ENCODE measurements around the gene RAB36. TPM values are rescaled to one million over a fixed set of nuclear protein-coding genes. Genes with fewer than 3 reads are reported as not detected.

RAB36 gene
- polyA plus RNA-seq, 1 donor from 2014 or later = 3.2 TPM

DNA sequence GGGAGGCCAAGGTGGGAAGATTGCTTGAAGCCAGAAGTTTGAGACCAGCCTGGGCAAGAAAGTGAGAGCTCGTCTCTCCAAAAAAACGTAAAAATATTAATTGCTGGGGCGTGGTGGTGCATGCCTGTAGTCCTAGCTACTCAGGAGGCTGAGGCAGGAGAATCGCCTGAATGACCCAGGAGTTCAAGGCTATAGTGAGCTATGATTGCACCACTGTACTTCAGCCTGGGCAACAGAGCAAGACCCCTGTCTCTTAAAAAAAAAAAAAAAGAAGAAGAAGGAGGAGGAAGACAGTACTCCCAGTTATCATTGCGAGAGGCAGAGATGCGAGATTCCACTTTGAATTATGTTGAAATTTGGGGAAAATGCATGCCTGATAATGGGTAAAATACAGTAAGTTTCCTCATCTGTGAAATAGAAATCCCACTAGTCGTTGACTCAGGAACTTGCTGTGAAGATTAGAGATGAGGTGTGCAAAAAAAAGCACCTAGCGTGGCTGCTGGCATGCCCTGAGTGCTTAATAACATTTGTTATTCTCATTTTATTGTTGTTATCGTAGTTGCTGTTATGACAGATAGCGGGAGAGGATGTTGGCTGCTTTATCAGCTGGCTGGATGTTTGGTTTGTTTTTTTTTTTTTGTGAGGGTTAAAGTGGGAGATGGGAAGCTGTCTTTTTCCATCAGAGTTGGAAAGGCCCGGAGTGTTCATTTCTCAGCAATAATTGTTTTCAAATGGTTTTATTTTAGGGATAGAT lies 68.5 kb downstream of the RAB36 start:
- Histone ChIP-seq H3K27me3 (ENCODE audit: insufficient read depth, low read depth, low read length) (no peaks in the 10 kb centered on the region), H4K20me1 (ENCODE audit: insufficient read depth) (peaks cover 11% of the 10 kb centered on the region), H3K36me3 (ENCODE audit: insufficient read depth, low read length) (no peaks in the 10 kb centered on the region), H3F3A (ENCODE audit: insufficient read depth, low read length, poor library complexity, severe bottlenecking) (no peaks in the 10 kb centered on the region), H3K9ac (ENCODE audit: low read length) (no peak overlapping the region), H3K4me2 (ENCODE audit: low read length) (no peak overlapping the region), H3K27ac (ENCODE audit: low read length) (no peak overlapping the region), H3K4me3 (ENCODE audit: low read length) (no peak overlapping the region), H3K9me2 (ENCODE audit: insufficient read depth, low read length) (no peaks in the 10 kb centered on the region), H3K79me2 (replicated peaks; ENCODE audit: insufficient read depth, low read length) (peaks cover 64% of the 10 kb centered on the region), H2AFZ (ENCODE audit: low read depth, low read length) (no peak overlapping the region), H3K9me3 (ENCODE audit: low read length) (no peaks in the 10 kb centered on the region)
- TF ChIP-seq EZH2 (IDR thresholded peaks at IDR 0.05; ENCODE audit: borderline replicate concordance, insufficient read depth, low read length, poor library complexity, severe bottlenecking) (no peak), RAD21 (conservative IDR thresholded peaks at IDR 0.05) (no peak), CTCF (IDR thresholded peaks at IDR 0.05; ENCODE audit: poor library complexity, severe bottlenecking) (no peak), TAF1 (IDR thresholded peaks at IDR 0.05; ENCODE audit: low read depth) (no peak), MXI1 (conservative IDR thresholded peaks at IDR 0.05; ENCODE audit: poor library complexity, severe bottlenecking) (no peak), SMC3 (conservative IDR thresholded peaks at IDR 0.05; ENCODE audit: poor library complexity) (no peak)
- TF ChIP-seq, protein P1, sequence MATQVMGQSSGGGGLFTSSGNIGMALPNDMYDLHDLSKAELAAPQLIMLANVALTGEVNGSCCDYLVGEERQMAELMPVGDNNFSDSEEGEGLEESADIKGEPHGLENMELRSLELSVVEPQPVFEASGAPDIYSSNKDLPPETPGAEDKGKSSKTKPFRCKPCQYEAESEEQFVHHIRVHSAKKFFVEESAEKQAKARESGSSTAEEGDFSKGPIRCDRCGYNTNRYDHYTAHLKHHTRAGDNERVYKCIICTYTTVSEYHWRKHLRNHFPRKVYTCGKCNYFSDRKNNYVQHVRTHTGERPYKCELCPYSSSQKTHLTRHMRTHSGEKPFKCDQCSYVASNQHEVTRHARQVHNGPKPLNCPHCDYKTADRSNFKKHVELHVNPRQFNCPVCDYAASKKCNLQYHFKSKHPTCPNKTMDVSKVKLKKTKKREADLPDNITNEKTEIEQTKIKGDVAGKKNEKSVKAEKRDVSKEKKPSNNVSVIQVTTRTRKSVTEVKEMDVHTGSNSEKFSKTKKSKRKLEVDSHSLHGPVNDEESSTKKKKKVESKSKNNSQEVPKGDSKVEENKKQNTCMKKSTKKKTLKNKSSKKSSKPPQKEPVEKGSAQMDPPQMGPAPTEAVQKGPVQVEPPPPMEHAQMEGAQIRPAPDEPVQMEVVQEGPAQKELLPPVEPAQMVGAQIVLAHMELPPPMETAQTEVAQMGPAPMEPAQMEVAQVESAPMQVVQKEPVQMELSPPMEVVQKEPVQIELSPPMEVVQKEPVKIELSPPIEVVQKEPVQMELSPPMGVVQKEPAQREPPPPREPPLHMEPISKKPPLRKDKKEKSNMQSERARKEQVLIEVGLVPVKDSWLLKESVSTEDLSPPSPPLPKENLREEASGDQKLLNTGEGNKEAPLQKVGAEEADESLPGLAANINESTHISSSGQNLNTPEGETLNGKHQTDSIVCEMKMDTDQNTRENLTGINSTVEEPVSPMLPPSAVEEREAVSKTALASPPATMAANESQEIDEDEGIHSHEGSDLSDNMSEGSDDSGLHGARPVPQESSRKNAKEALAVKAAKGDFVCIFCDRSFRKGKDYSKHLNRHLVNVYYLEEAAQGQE (IDR thresholded peaks at IDR 0.05; ENCODE audit: borderline replicate concordance) = no peak

Small RNA genes within 50 kb of the gene (small RNA-seq; reads per million reads assigned to genes)
- 0 to 9.4 (median 0) reads per million in 3 experiments for gene BCRP8
- gene RF00017 = 0 reads per million in 3 experiments
- 0 reads per million in 3 experiments for gene RF00066

Other genes starting within 250 kb of the RAB36 start
- 52.0 and 63.2 TPM in 2 replicates for gene GNAZ, start 75.0 kb upstream of the RAB36 start, polyA plus RNA-seq
- 2.8 and 4.3 TPM in 2 replicates for gene RSPH14, start 3.5 kb upstream of the RAB36 start, polyA plus RNA-seq
- 53.6 and 57.5 TPM in 2 replicates for gene BCR, start 35.0 kb downstream of the RAB36 start, polyA plus RNA-seq

Data from neural cell (in vitro differentiated cells).